Measurements from ENCODE around the gene SLC10A7.

Gene SLC10A7

DNA sequence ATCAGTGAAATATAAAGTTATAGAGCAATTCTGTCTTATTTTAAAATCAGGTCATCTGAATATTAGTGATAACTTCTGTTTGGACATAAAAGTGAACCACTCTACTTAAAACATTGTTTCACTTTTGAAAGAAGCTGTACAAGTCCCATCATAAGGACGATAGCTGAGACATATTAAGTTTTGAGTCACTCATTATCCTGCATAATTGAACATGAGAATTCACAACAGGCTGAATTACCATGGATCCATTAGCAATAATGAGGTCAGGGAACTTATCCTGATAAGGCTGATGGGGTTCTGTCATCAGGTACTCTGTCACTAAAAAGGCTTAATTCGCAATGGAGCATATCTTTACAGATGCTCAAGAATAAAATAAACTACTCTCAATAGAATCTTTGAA lies 227.0 kb downstream of the SLC10A7 start:
- no peak for DNase-seq

- DNase-seq = no peak
Measured at GRCh38 chr4:146292508-146292907, 229.2 kb downstream of the SLC10A7 start.

- no peak for DNase-seq
Measured at GRCh38 chr4:146291313-146291712, 230.4 kb downstream of the SLC10A7 start.

DNA sequence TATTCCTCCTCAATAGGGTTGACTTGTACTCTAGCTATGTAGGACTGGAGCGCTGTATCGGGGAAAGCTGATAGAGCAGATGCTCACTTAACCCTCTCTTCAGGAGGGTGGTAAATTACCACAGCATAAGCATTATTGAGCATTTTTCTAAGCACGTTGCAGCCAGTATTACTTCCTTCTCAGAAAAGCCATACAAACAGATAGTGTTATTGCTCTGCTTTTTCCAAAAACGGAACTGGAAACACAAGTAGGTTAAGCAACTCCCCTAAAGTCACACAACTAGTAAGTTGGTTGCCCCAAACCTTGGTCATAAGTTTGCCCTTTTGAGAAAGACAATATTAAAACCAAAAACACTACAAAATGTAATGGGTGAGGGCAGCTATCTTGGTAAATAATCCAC lies 233.5 kb downstream of the SLC10A7 start:
- no peak for DNase-seq

DNA sequence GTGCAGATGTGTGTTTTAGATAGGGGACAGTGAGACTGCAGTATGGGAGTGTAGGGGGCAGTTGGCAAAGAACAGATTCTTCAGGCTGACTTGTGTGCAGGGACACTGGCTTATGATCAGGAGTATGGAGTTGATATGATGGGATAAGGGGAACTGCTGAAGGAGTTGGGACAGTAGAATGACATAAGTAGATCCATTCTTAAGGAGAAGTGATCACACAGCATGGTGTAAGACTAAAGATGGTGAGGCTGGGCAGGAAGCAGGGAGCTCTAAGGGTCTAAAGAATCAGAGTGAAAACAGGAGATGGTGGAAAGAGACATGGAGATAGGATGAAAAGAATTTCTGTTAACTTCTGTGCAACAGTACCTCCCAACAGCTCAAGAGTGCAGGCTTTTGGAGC lies 236.7 kb downstream of the SLC10A7 start:
- DNase-seq = no peak

GRCh38 chr4:146283758-146284651 lies 237.7 kb downstream of the SLC10A7 start:
- DNase-seq = no peak

DNA sequence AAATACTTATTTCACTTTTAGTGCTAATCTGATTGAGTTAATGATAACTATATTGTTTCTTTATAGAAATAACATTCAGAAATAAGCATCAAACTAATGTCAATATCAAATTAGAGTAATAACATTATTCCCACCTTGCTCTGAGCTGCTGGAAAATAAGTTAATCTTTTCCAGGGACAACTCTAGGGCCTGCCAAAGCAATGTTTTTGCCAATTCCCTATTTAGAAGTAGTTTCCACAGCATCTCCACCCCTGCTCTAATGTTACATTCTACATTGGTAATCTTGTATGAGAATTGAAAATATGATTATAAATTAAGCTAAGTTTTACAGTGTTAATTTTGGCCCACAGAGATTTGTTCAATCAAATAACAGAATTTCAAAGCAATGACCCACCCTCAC lies 239.1 kb downstream of the SLC10A7 start:
- DNase-seq = no peak

GRCh38 chr4:146278986-146279385 lies 242.8 kb downstream of the SLC10A7 start:
- no peak for DNase-seq

DNA sequence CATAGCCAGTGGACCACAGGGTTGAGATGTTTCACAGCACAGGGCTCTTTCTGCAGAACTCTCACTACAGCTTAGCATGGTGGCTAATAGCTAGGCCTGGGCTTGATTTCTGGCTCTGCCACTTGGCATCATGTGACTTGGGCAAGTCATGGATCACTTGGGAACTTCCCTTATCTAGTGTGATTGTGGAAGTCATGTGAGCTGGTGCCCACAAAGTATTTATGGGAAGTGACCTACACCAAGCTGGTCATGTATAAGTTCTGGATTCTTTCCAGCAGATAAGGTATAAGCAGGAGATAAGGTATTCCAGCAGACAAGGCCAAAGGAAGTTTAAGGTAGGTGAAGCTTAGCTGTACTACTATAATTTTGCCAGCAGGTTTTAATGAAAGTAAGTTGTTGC lies 246.4 kb downstream of the SLC10A7 start:
- DNase-seq = no peak

DNA sequence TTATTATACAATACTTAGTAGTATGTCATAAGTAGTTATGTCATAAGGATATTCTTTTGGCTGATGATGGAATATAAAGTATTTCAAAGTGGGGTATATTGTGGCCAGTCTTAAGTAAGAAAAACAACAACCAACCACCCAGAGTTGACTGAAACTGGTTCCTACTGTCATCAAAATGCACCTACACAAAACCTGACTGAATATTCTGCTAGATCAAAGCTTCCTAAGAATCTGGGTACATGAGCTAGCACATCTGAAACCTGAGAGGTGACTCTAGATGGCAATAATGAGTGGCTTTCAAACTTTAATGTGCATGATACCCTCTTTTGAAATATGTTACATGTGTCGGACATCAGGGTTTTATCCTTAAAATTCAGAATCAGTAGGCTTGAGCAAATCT lies 247.0 kb downstream of the SLC10A7 start:
- no peak for DNase-seq

- DNase-seq = no peak
Measured at GRCh38 chr4:146273204-146273901, 248.4 kb downstream of the SLC10A7 start.

- DNase-seq = no peak
Measured at GRCh38 chr4:146271466-146271865, 250.3 kb downstream of the SLC10A7 start.

GRCh38 chr4:146269228-146269653 lies 252.5 kb downstream of the SLC10A7 start:
- no peak for DNase-seq

DNA sequence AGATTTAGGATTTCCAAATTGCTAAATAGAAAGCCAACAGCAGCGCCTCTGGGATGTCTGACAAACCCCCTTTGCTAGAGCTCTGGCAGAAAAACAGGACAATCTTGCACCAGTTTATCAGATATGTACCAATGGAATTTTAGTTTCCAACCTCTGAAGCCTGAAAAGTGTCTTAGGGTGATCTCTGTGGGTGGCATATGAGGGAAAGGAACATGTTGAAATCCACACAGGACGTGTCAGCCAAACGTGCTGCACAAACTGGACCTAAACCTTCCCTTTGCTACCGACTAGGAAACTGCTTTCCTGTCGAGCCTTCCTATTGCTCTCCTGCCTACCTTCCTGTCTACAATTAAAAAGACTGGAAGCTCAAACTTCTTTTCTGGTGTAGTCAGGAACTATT lies 253.9 kb downstream of the SLC10A7 start:
- DNase-seq = no peak

GRCh38 chr4:146265950-146266490 lies 255.7 kb downstream of the SLC10A7 start:
- DNase-seq = no peak

DNA sequence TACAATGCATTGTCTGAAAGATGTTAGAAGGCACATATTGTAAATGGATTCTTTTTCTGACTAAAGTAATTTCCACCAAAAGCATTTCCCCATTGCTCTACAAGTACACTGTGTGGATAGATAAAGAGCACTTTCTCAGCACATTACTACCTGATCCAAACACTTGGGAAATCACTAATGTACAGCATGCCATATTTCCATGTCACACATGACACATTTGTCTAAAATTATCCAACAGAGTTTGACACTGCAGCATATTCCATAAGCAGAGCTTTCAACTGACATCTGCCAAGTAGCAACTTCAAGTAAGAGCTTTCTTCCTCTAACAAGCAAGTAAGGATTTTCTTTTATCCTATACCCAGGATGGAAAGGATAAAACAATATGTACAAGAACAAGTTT lies 257.9 kb downstream of the SLC10A7 start:
- DNase-seq = no peak

DNA sequence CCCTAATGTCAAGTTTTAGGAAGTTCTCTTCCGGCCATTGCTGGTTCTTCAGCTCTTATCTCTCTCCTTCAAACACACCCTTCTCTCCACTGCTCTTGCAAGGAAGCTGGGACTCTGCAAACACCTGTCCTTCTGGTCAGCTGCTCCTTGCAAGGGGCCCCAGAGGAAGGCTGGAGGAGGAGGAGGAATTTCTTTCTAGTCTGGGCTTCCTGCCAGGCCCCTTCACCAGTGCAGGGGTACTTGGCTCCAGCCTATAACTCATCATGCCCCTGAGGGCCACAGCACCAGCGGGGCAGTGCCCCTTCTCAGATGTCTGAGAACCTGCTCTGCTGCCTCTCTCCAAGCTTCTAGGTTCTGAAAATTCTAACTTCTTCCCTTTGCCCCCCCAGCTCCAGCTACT lies 260.7 kb downstream of the SLC10A7 start:
- no peak for DNase-seq

GRCh38 chr4:146260521-146260920 lies 261.2 kb downstream of the SLC10A7 start:
- DNase-seq = no peak

DNA sequence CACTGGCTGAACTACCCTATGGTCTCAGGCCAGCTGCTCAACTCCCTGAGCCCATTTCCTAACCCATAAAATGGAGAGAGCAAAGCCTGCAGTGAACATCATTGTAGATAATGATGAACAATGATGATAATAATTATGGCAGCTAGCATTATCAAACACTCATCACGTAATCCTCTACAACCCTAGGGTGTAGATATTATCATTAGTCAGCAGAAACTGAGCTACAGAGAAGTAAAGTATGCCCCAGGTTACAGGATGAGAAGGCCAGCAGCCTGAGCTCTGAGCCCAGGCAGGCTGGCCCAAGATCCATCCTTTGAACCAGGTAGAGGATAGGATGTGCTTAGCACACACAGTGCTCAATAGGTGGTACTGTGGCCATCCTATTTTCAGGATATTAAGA lies 264.2 kb downstream of the SLC10A7 start:
- DNase-seq = no peak

- no peak for DNase-seq
Measured at GRCh38 chr4:146256328-146256727, 265.4 kb downstream of the SLC10A7 start.

- DNase-seq = peak; percentile 48
Measured at GRCh38 chr4:146255874-146256273, 265.9 kb downstream of the SLC10A7 start.

DNA sequence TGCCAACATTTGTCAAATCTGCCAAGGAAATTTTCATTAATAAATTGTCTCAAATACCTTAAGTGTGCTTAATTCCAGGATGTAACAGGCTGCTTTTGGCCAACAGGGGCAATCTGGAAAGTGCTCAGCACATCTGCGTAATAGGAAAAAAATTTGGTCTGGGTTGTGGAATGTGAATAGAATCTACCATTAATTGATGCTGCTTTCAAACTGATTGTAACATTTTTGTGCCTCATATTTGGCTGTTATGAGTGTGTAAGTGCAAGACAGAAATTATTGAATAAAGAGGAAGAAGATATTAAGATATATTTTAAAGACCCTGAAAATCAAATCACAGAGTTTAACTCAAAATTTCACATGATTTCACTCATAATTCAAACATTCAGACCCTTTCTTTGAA lies 266.3 kb downstream of the SLC10A7 start:
- DNase-seq = no peak

- no peak for DNase-seq
Measured at GRCh38 chr4:146252969-146253611, 268.6 kb downstream of the SLC10A7 start.

- DNase-seq = no peak
Measured at GRCh38 chr4:146247356-146247755, 274.4 kb downstream of the SLC10A7 start.
